GM06990 (cell line): ENCODE measurements around the gene CCDC9B.

Experiments used
- DNase-seq: peaks from one replicate; pipeline ENCODE4 v3.0.0-alpha.2; 2011; ENCODE audit not compliant: insufficient read length; ENCODE audit errors: extremely low read depth
- H3K27me3 ChIP-seq: replicated peaks from 2 replicates; pipeline ENCODE4 v1.6.0; 2011; ENCODE audit warnings: low read length; ENCODE audit not compliant: control insufficient read depth, insufficient read depth
- H3K36me3 ChIP-seq: 2 replicates; pipeline ENCODE4 v1.5.1; 2011; ENCODE audit warnings: low read length; ENCODE audit not compliant: control insufficient read depth, insufficient read depth
- H3K4me3 ChIP-seq: replicated peaks from 2 replicates; pipeline ENCODE4 v1.5.1; 2011; ENCODE audit warnings: low read depth, mild to moderate bottlenecking, control low read depth, low read length
- TF ChIP-seq, protein P1 (sequence below): IDR thresholded peaks from 2 replicates; pipeline ENCODE4 v1.5.1; 2011; ENCODE audit warnings: low read length, control low read depth, mild to moderate bottlenecking, inconsistent platforms; ENCODE audit not compliant: insufficient read depth, poor library complexity, severe bottlenecking

Gene CCDC9B

DNA sequence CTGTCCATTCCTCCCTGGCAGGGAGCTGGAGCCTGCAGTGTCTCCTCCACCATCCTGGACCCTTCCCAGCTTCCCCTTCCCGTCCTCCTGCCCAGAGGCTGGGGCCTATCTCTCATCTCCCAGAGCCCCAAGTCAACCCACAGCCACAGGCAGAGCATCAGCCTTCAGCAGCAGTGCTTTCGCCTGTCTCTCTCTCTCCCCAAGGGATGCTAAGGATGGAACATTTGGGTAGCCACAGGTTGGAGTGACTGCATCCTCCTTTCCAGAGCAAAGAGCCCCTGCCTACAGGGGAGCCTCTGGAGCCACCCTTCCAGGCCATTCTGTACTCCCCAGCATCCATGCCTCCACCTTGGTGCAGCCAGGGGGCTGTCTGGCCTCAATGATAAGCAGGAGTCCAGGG, 37.2 kb downstream of the CCDC9B start:
- TF ChIP-seq, protein P1, sequence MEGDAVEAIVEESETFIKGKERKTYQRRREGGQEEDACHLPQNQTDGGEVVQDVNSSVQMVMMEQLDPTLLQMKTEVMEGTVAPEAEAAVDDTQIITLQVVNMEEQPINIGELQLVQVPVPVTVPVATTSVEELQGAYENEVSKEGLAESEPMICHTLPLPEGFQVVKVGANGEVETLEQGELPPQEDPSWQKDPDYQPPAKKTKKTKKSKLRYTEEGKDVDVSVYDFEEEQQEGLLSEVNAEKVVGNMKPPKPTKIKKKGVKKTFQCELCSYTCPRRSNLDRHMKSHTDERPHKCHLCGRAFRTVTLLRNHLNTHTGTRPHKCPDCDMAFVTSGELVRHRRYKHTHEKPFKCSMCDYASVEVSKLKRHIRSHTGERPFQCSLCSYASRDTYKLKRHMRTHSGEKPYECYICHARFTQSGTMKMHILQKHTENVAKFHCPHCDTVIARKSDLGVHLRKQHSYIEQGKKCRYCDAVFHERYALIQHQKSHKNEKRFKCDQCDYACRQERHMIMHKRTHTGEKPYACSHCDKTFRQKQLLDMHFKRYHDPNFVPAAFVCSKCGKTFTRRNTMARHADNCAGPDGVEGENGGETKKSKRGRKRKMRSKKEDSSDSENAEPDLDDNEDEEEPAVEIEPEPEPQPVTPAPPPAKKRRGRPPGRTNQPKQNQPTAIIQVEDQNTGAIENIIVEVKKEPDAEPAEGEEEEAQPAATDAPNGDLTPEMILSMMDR: no peak
- no peaks in the 10 kb centered on the region for H3K27me3 ChIP-seq
- DNase-seq: no peak
- no peaks in the 10 kb centered on the region; the same call in none of the 2 replicates for H3K36me3 ChIP-seq
- H3K4me3 ChIP-seq: no peak overlapping the region

DNA sequence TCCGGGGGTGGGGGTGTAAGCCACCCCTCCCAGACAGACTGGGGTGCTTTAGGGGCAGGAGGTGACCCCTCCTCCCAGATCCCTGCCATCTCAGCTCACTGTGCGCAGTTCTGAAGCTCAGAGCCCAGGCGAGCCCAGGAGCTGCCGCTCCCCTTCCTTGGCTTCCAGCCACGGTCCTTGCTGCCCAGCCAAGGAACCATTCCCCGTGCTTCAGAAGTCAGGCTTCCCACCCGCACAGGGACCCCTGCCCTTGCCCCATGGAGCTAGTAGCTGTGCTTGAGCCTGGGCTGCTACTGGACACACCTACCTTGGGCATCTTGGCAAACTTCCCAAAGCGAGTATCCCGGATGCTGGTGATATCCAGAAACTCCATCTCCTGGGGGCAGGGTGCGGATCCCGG, 37.8 kb downstream of the CCDC9B start:
- DNase-seq: no peak
- H3K4me3 ChIP-seq: no peak overlapping the region
- no peaks in the 10 kb centered on the region for H3K27me3 ChIP-seq
- no peaks in the 10 kb centered on the region; the same call in none of the 2 replicates for H3K36me3 ChIP-seq
- TF ChIP-seq, protein P1: no peak

DNA sequence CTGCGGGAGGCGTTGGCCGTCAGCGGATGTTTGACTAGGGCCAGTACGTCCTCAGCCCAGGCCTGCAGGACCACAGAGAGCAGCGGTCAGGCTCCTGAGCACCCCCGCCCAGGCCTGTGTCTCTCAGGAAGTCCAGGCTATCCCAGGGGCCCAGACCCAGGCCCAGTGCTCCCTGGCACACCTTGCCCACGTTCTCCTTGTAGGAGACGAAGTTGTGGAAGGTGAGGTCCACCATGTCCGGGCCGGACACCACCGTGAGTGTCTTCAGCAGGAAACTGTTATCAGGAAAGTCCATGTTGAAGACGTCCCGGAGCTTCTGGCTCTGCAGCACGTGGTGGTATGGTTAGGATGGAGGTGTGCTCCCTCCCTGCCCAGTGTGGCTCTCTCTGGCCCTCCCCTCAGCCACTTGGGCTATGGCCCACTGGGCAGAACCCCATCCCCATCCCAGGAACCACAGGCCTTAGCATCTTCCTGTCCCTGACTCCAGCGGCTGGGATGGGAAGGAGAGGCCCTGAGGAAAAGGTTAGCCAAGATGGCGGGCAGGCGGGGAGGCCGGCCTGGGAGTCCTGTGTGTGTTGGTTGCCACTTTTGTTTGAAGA, 38.4 kb downstream of the CCDC9B start:
- TF ChIP-seq, protein P1: no peak
- H3K4me3 ChIP-seq: no peak overlapping the region
- H3K36me3 ChIP-seq: no peaks in the 10 kb centered on the region; the same call in none of the 2 replicates
- no peak for DNase-seq
- H3K27me3 ChIP-seq: no peaks in the 10 kb centered on the region

DNA sequence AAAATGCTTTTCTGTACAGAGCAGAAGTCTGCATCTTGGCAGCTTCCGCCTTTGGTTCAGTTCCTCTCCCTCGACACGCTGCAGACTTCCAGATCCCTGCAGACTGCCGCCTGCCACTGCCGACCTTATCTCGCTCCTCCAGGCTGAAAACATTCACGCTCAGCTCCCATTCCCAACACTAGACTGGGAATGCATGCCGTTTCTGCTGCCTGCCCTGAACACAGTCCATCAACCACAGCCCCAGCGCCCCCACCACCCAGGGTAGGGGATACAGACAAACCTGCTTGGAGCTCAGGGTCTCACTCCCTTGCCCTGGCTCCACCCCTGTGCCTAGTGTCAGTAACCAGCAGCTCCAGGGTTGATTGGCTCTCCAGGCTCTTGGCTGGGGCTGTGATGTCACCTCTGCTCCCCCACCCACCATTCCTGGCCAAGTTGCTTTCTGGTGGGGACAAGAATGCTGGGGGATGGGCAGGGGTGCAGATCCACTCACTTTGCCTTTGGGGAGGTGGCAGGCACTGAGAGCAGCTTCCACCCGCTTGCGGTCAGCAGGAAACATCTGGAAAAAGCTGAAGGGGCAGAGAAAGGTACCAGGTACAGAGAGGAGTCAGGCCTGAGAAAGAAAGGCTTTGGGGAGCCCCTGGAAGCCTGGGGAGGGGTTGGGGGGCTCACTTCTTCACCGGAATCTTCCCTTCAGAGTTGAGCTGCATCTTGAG, 39.1 kb downstream of the CCDC9B start:
- TF ChIP-seq, protein P1: no peak
- Histone ChIP-seq H3K36me3 (no peaks in the 10 kb centered on the region; the same call in none of the 2 replicates), H3K4me3 (no peak overlapping the region), H3K27me3 (no peaks in the 10 kb centered on the region)
- DNase-seq: no peak

GRCh38 chr15:40300771-40301170, 40.0 kb downstream of the CCDC9B start:
- no peak for DNase-seq
- Histone ChIP-seq H3K27me3 (no peaks in the 10 kb centered on the region), H3K36me3 (no peaks in the 10 kb centered on the region; the same call in none of the 2 replicates), H3K4me3 (no peak overlapping the region)
- TF ChIP-seq, protein P1: no peak
